Tibial nerve (tissue), 4 donors: Measurements from ENCODE around the gene PKP2. TPM values are rescaled to one million over a fixed set of nuclear protein-coding genes. Genes with fewer than 3 reads are reported as not detected.
A peak's percentile ranks its signal among the peaks of the same experiment; 100 is the strongest.

Experiments used
- DNase-seq, 2 donors: peaks; one replicate each; pipeline ENCODE4 v3.0.0-alpha.2; 2019; ENCODE audit warnings: low spot score in 2 of 2
- H3K27ac ChIP-seq, 4 donors: fragments of 200-600 bp; sonication (generic) in 3 of 4; one replicate each; pipeline ENCODE4 v1.5.1; 2017 to 2019; ENCODE audit warnings: mild to moderate bottlenecking in 1 of 4
- H3K27me3 ChIP-seq, 2 donors: fragments of 200-600 bp; sonication (generic) in 1 of 2; one replicate each; pipeline versions ENCODE4 v1.5.1 to v1.6.0; 2017 to 2019
- H3K36me3 ChIP-seq, 3 donors: fragments of 200-600 bp; sonication (generic); one replicate each; pipeline ENCODE4 v1.5.1; 2018 to 2019
- H3K4me1 ChIP-seq, 4 donors: fragments of 200-600 bp; sonication (generic) in 3 of 4; one replicate each; pipeline ENCODE4 v1.5.1; 2017 to 2019
- H3K4me3 ChIP-seq, 4 donors: fragments of 200-600 bp; sonication (generic) in 3 of 4; one replicate each; pipeline ENCODE4 v1.5.1; 2017 to 2019; ENCODE audit warnings: mild to moderate bottlenecking in 1 of 4, moderate library complexity in 1 of 4
- H3K9me3 ChIP-seq, 4 donors: fragments of 200-600 bp; sonication (generic) in 3 of 4; one replicate each; pipeline ENCODE4 v1.5.1; 2017 to 2019
- CTCF ChIP-seq, 5 experiments: fragments of 200-600 bp in 3 of 5; fragments of 450-650 bp in 2 of 5; sonication (generic) in 3 of 5; IDR thresholded peaks; one replicate each; pipeline ENCODE4 v1.5.1; 2016 to 2019; ENCODE audit warnings: antibody characterized with exemption in 5 of 5, mild to moderate bottlenecking in 3 of 5, moderate library complexity in 2 of 5
- EP300 ChIP-seq, 2 donors: sonication (generic); formaldehyde crosslinking; IDR thresholded peaks; one replicate each; pipeline ENCODE4 v1.6.1; 2017; ENCODE audit warnings: antibody characterized with exemption in 2 of 2, mild to moderate bottlenecking in 1 of 2
- POLR2A ChIP-seq, 2 donors: fragments of 450-650 bp; IDR thresholded peaks; one replicate each; pipeline ENCODE4 v1.6.1; 2017; ENCODE audit warnings: antibody characterized with exemption in 2 of 2, mild to moderate bottlenecking in 2 of 2, moderate library complexity in 2 of 2
- WGBS, 2 donors: methylation state at CpG; one replicate each; pipeline ENCODE4 v1.1.5; 2018; 5-methylcytosine and 5-hydroxymethylcytosine counted together
- total RNA-seq, 4 donors: library from RNA; depleted of rRNA; stranded (reverse); fragments of >200 nt; gene quantifications; one replicate each; pipeline ENCODE4 v1.1.0, GENCODE V29; 2016

Gene PKP2
- total RNA-seq, 4 donors from 2014 or later: 35.0 to 45.0 (median 42.5) TPM

GRCh38 chr12:32761716-32762115 lies 134.9 kb downstream of the PKP2 start:
- no peaks in the 10 kb centered on the region for H3K9me3 ChIP-seq
- H3K36me3 ChIP-seq: no peaks in the 10 kb centered on the region
- 55 to 61% methylated on average over 1 of the region's 1 CpG for WGBS, 2 donors
- DNase-seq: no peak
- H3K4me3 ChIP-seq: no peak overlapping the region
- no peak overlapping the region for H3K27ac ChIP-seq
- no peaks in the 10 kb centered on the region for H3K27me3 ChIP-seq
- TF ChIP-seq CTCF (IDR thresholded peaks at IDR 0.05) (no peak), EP300 (IDR thresholded peaks at IDR 0.05) (no peak)
- H3K4me1 ChIP-seq: peaks cover 0 to 7% (median 0%) of the 10 kb centered on the region in 4 donors

DNA sequence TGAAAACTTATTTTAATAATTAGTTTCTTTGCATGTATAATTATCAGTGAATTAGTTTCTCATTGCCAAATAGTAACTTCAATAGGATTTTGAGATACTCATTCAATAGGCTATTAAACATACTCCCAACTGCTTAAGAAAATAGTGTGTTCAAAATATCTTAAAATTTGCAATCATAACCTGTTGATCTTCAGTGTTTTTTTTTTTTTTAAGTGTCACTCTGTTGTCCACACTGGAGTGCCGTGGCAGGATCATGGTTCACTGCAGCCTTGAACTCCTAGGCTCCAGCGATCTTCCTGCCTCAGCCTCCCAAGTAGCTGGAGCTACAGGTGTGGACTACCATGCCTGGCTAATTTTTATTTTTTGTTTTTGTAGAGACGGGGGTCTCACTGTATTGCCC lies 139.4 kb downstream of the PKP2 start:
- Histone ChIP-seq H3K36me3 (peaks cover 0 to 11% (median 4%) of the 10 kb centered on the region in 3 donors), H3K27me3 (no peaks in the 10 kb centered on the region), H3K4me1 (peaks cover 4 to 30% (median 8%) of the 10 kb centered on the region in 4 donors), H3K27ac (peak overlapping the region in 3 of 4 donors; percentile 44 to 93 (median 83)), H3K4me3 (no peak overlapping the region), H3K9me3 (no peaks in the 10 kb centered on the region)
- no peak for TF ChIP-seq EP300 (IDR thresholded peaks at IDR 0.05)
- no peak for DNase-seq
- 81 to 82% methylated on average over 3 of the region's 3 CpGs for WGBS, 2 donors

DNA sequence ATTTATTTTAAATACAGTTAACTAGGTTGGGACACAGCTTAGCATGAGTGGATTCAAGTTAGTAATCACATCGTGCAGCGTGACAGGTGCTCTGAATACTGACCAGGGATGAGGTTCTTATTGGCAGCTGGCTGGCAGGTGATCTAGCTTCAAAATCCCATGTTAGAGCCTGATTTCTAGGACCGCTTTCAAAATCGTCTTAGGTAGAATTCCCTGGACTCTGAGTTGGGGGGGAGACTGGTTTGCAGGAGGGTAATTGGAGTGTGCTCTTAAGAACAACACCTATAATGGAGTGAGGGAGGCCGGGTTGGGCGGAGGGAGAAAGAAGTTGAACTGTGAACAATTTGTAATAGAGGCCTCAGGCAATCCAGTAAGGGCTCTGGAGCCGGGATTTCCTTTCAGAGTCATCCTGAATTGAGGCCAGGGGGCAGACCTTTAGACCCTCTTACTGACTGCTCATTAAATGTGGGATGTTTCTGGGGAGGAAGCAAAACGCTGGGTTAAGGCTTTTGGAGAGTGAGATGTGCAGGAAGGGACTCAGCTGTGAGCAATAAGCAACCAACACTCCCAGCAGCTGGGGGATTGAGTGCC lies 140.0 kb downstream of the PKP2 start:
- Histone ChIP-seq H3K27ac (peak overlapping the region; percentile 83 to 93 (median 91)), H3K4me3 (peak overlapping the region in 3 of 4 donors; percentile 70 to 87 (median 87)), H3K9me3 (no peaks in the 10 kb centered on the region), H3K27me3 (no peaks in the 10 kb centered on the region), H3K36me3 (peaks cover 0 to 17% (median 9%) of the 10 kb centered on the region in 3 donors), H3K4me1 (peaks cover 4 to 30% (median 8%) of the 10 kb centered on the region in 4 donors)
- no peak for TF ChIP-seq EP300 (IDR thresholded peaks at IDR 0.05)
- TF ChIP-seq CTCF (IDR thresholded peaks at IDR 0.05): no peak
- no peak for TF ChIP-seq POLR2A (IDR thresholded peaks at IDR 0.05)
- DNase-seq: no peak
- WGBS, 2 donors: 25% methylated on average over 8 of the region's 8 CpGs

DNA sequence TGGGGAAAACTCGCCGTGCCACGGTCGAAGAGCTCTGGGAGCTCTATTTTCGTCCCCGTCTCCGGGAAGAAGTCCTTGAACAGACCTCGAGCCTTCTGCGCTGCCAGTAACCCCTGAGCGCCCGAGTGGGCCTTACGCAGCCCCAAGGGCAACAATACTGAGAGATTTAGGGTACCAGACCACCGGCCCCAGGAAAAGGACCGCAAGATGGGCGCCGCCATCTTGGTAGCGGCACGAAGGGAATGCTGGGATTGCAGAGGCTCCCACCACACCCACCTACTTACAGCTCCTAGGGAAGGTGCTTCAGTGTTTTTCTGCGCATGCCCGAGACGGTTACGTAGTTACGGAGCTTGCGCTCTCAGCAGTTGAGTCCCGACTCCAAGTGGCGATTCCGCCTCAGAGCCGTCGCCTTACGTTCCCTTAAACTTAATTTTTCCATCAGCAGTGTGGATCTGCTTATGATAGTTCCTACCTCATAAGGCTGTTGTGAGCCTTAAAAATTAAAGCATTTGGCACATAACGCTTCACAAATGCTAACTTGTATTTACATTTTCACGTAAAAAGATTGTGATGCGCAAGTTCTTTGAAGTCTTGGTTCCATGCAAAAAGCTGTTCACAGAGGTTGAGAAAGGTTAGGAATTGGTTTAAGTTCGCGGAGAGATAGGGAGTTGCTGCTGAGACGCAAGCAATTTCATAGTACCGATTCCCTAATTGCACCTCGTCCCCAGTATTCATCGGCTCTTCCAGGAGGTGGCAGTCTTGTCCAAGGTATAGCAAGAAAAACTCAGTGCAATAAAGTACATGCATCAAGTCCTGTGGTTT lies 140.7 kb downstream of the PKP2 start, which contains the start of gene YARS2:
TSS of gene YARS2 (minus strand) at position 244 of the 822 bp plus-strand sequence. CDS start at position 221, 23 bp downstream.
- no peaks in the 10 kb centered on the region for H3K27me3 ChIP-seq
- H3K27ac ChIP-seq: peak within 1 kb of the TSS; percentile 83 to 93 (median 91)
- peaks cover 0 to 24% (median 16%) of the 10 kb centered on the region in 3 donors for H3K36me3 ChIP-seq
- H3K4me1 ChIP-seq: peaks cover 4 to 30% (median 8%) of the 10 kb centered on the region in 4 donors
- WGBS, 2 donors: 0 to 1% methylated on average over 39 of the region's 39 CpGs
- H3K9me3 ChIP-seq: no peaks in the 10 kb centered on the region
- H3K4me3 ChIP-seq: peak within 1 kb of the TSS; percentile 70 to 87 (median 82)
- TF ChIP-seq EP300 (IDR thresholded peaks at IDR 0.05): peak; percentile 74 to 93
- peak; percentile 37 to 65 for TF ChIP-seq POLR2A (IDR thresholded peaks at IDR 0.05)
- TF ChIP-seq CTCF (IDR thresholded peaks at IDR 0.05): peak; percentile 75 to 93 (median 77)
- DNase-seq: peak; percentile 87 to 90

GRCh38 chr12:32755051-32755653 lies 141.4 kb downstream of the PKP2 start:
- DNase-seq: peak; percentile 24 to 41
- 0% methylated on average over 22 to 28 of the region's 40 CpGs for WGBS, 2 donors
- no peaks in the 10 kb centered on the region for H3K27me3 ChIP-seq

More at GRCh38 chr12:32755051-32755653, 141.4 kb downstream of the PKP2 start:
- TF ChIP-seq CTCF (IDR thresholded peaks at IDR 0.05) (peak; percentile 46 to 67 (median 59)), EP300 (IDR thresholded peaks at IDR 0.05) (no peak)
- Histone ChIP-seq H3K4me1 (peaks cover 4 to 30% (median 8%) of the 10 kb centered on the region in 4 donors), H3K27ac (peak overlapping the region; percentile 83 to 93 (median 91)), H3K4me3 (peak overlapping the region; percentile 70 to 87 (median 82)), H3K36me3 (peaks cover 0 to 31% (median 17%) of the 10 kb centered on the region in 3 donors), H3K9me3 (no peaks in the 10 kb centered on the region)
